Esophagus squamous epithelium (tissue), 5 donors: ENCODE data around the gene KRT16. TPM values are rescaled to one million over a fixed set of nuclear protein-coding genes. Genes with fewer than 3 reads are reported as not detected.

Experiments used
- DNase-seq: peaks from one replicate; lab custom pipeline; 2025; lab: John Stamatoyannopoulos, UW
- H3K27ac ChIP-seq, 4 donors: fragments of 200-600 bp; sonication (generic); one replicate each; pipeline ENCODE4 v1.5.1; 2016 to 2019; ENCODE audit warnings: mild to moderate bottlenecking in 1 of 4
- H3K27me3 ChIP-seq, 4 donors: fragments of 200-600 bp; sonication (generic); 1 replicate in 3 of 4; 2 replicates in 1 of 4; pipeline versions ENCODE4 v1.5.1 to v1.6.0; 2017 to 2021; ENCODE audit warnings: antibody characterized with exemption in 1 of 4
- H3K36me3 ChIP-seq, 3 donors: fragments of 200-600 bp; sonication (generic); one replicate each; pipeline ENCODE4 v1.5.1; 2016 to 2019
- H3K4me1 ChIP-seq, 3 donors: fragments of 200-600 bp; sonication (generic); one replicate each; pipeline ENCODE4 v1.5.1; 2017 to 2019
- H3K4me3 ChIP-seq, 4 donors: fragments of 200-600 bp; sonication (generic); 1 replicate in 3 of 4; 2 replicates in 1 of 4; pipeline ENCODE4 v1.5.1; 2016 to 2019; ENCODE audit warnings: mild to moderate bottlenecking in 2 of 4, moderate library complexity in 1 of 4
- H3K9me3 ChIP-seq, 3 donors: fragments of 200-600 bp; sonication (generic); one replicate each; pipeline ENCODE4 v1.5.1; 2016 to 2019
- CTCF ChIP-seq, 6 experiments: fragments of 450-650 bp in 4 of 6; fragments of 200-600 bp in 2 of 6; sonication (generic) in 2 of 6; IDR thresholded peaks; one replicate each; pipeline ENCODE4 v1.5.1; 2016 to 2019; ENCODE audit warnings: antibody characterized with exemption in 6 of 6, mild to moderate bottlenecking in 4 of 6, moderate library complexity in 4 of 6
- POLR2A ChIP-seq, 4 donors: fragments of 450-650 bp; IDR thresholded peaks; one replicate each; pipeline ENCODE4 v1.6.1; 2017; ENCODE audit warnings: antibody characterized with exemption in 4 of 4, mild to moderate bottlenecking in 4 of 4, moderate library complexity in 3 of 4
- WGBS, 2 donors: methylation state at CpG; one replicate each; pipeline ENCODE4 v1.1.5; 2018; 5-methylcytosine and 5-hydroxymethylcytosine counted together
- intact Hi-C: fragments of 100-400 bp; cut with DNase I; formaldehyde crosslinking; loops from one replicate; pipeline ENCODE4 v1.15.0; 2022
- total RNA-seq, 4 donors: library from RNA; depleted of rRNA; stranded (reverse); fragments of >200 nt; gene quantifications; one replicate each; pipeline ENCODE4 v1.1.0, GENCODE V29; 2016
- donor health status: DM: yes; HTN: yes; CAD: no.

The KRT16 gene
- total RNA-seq, 4 donors from 2014 or later, result 156 to 6,712 (median 1,275) TPM

GRCh38 chr17:41633556-41634199 is 21.1 kb upstream of the KRT16 start:
- H3K4me1 ChIP-seq, result peaks cover 14 to 31% (median 18%) of the 10 kb centered on the region in 3 donors
- no peak for DNase-seq
- intact Hi-C loops, result no loop called here

GRCh38 chr17:41632482-41633105 is 20.0 kb upstream of the KRT16 start:
- whole genome bisulfite sequencing, 2 donors, result 74 to 76% methylated on average over 5 of the region's 5 CpGs

More at GRCh38 chr17:41633556-41634199, 21.1 kb upstream of the KRT16 start:
- H3K27me3 ChIP-seq, result peaks cover 0 to 85% (median 0%) of the 10 kb centered on the region in 4 donors
- no peaks in the 10 kb centered on the region for H3K9me3 ChIP-seq
- 89 to 93% methylated on average over 4 to 10 of the region's 14 CpGs for WGBS, 2 donors
- H3K4me3 ChIP-seq, result no peak overlapping the region
- no peak overlapping the region for H3K27ac ChIP-seq
- no peaks in the 10 kb centered on the region for H3K36me3 ChIP-seq
- TF ChIP-seq POLR2A (IDR thresholded peaks at IDR 0.05), result no peak
- TF ChIP-seq CTCF (IDR thresholded peaks at IDR 0.05), result no peak

GRCh38 chr17:41631898-41632285 is 19.3 kb upstream of the KRT16 start:
- no peak for DNase-seq
- H3K4me3 ChIP-seq, result no peak overlapping the region
- H3K9me3 ChIP-seq, result no peaks in the 10 kb centered on the region
- intact Hi-C loops, result no loop called here
- TF ChIP-seq CTCF (IDR thresholded peaks at IDR 0.05), result no peak
- TF ChIP-seq POLR2A (IDR thresholded peaks at IDR 0.05), result no peak
- H3K36me3 ChIP-seq, result no peaks in the 10 kb centered on the region
- WGBS, 2 donors, result 89% methylated on average over 8 of the region's 15 CpGs; no CpG with 5 or more reads in 1 of the 2 donors
- H3K4me1 ChIP-seq, result peaks cover 14 to 41% (median 24%) of the 10 kb centered on the region in 3 donors
- H3K27ac ChIP-seq, result no peak overlapping the region
- peaks cover 0 to 85% (median 0%) of the 10 kb centered on the region in 4 donors for H3K27me3 ChIP-seq

More at GRCh38 chr17:41632482-41633105, 20.0 kb upstream of the KRT16 start:
- no peak overlapping the region for H3K27ac ChIP-seq
- TF ChIP-seq CTCF (IDR thresholded peaks at IDR 0.05), result no peak
- no peak for TF ChIP-seq POLR2A (IDR thresholded peaks at IDR 0.05)
- DNase-seq, result no peak
- H3K27me3 ChIP-seq, result peaks cover 0 to 85% (median 0%) of the 10 kb centered on the region in 4 donors
- no peaks in the 10 kb centered on the region for H3K36me3 ChIP-seq
- H3K4me1 ChIP-seq, result peaks cover 14 to 42% (median 24%) of the 10 kb centered on the region in 3 donors
- intact Hi-C loops, result no loop called here
- no peaks in the 10 kb centered on the region for H3K9me3 ChIP-seq
- H3K4me3 ChIP-seq, result no peak overlapping the region

- TF ChIP-seq CTCF (IDR thresholded peaks at IDR 0.05) (no peak), POLR2A (IDR thresholded peaks at IDR 0.05) (no peak)
- Histone ChIP-seq H3K27ac (no peak overlapping the region), H3K4me3 (no peak overlapping the region), H3K9me3 (no peaks in the 10 kb centered on the region), H3K4me1 (peaks cover 14 to 35% (median 24%) of the 10 kb centered on the region in 3 donors), H3K27me3 (peaks cover 0 to 83% (median 0%) of the 10 kb centered on the region in 4 donors), H3K36me3 (no peaks in the 10 kb centered on the region)
- no peak for DNase-seq
- 86 to 89% methylated on average over 5 to 7 of the region's 8 CpGs for WGBS, 2 donors
- intact Hi-C loops, result no loop called here
These were observed 18.7 kb upstream of the KRT16 start for GRCh38 chr17:41631025-41631897.
